ENCODE results near the gene ZMYM4.

DNA sequence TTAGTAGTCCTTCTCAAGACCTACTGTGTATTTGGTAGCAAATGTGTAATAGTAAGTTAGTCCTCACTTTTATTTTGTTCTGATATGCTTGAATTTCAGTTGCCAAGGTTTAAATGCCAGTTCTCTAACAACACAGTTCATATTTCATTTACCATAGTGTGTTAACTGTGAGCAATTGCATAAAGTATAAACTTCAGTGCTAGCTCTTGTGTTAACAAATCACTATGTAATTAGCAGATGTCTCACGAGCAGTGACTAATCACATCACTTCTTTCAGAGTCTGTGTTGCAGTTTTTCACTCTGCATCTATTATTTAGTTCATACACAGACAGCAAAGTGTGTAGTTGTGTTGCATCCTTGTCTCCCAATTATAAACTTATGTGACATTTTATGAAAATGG is 47.8 kb downstream of the ZMYM4 start:
- TF ChIP-seq EZH2phosphoT487 (IDR thresholded peaks at IDR 0.05; ENCODE audit: insufficient read depth, low read depth) (no peak), EZH2 (IDR thresholded peaks at IDR 0.05; ENCODE audit: insufficient read depth, poor library complexity, severe bottlenecking) (no peak)

Data from GM23248 (cell line).